Activated CD4-positive, alpha-beta T cell treated with anti-CD3 and anti-CD28 coated beads for 36 hours (primary cell): Measurements from ENCODE around the gene NFS1. TPM values are rescaled to one million over a fixed set of nuclear protein-coding genes. Genes with fewer than 3 reads are reported as not detected.

ENCODE experiments used
- ATAC-seq: fragments of 200-7000 bp; cut with Tn5 transposase; one replicate; pipeline ENCODE4 v1.10.0; 2021; ENCODE audit warnings: mild to moderate bottlenecking, moderate library complexity
- CTCF ChIA-PET: fragments of 350-600 bp; sonication (Branson Sonifier 250); formaldehyde crosslinking; loops from one replicate; lab custom pipeline; 2021; ENCODE audit warnings: antibody characterized with exemption; lab: Charles Lee
- POLR2A ChIA-PET: fragments of 350-600 bp; sonication (Branson Sonifier 250); formaldehyde crosslinking; loops from one replicate; lab custom pipeline; 2021; ENCODE audit warnings: antibody characterized with exemption, inconsistent platforms; lab: Charles Lee
- DNase-seq: peaks from one replicate; pipeline ENCODE4 v3.0.0-alpha.2; 2020
- H3K27ac Mint-ChIP-seq: one replicate; pipeline ENCODE4 v1.8.0; 2021; ENCODE audit warnings: mixed read lengths
- H3K27me3 Mint-ChIP-seq: one replicate; pipeline ENCODE4 v1.8.0; 2021; ENCODE audit warnings: mixed read lengths
- H3K36me3 Mint-ChIP-seq: one replicate; pipeline ENCODE4 v1.8.0; 2021; ENCODE audit warnings: low read depth, mixed read lengths
- H3K4me1 Mint-ChIP-seq: one replicate; pipeline ENCODE4 v1.8.0; 2021; ENCODE audit warnings: mixed read lengths
- H3K4me3 Mint-ChIP-seq: one replicate; pipeline ENCODE4 v1.8.0; 2021; ENCODE audit warnings: mild to moderate bottlenecking, moderate library complexity, mixed read lengths
- H3K9me3 Mint-ChIP-seq: one replicate; pipeline ENCODE4 v1.8.0; 2021; ENCODE audit warnings: low read depth, mixed read lengths
- intact Hi-C, 2 experiments: fragments of 100-400 bp; cut with DNase I in 1 of 2; cut with micrococcal nuclease in 1 of 2; formaldehyde crosslinking; loops; one replicate each; pipeline versions ENCODE4 v1.14.2 to v1.15.1; 2022 to 2024; cut with DNase I, micrococcal nuclease
- total RNA-seq, 2 experiments: library from RNA; stranded (reverse); gene quantifications; one replicate each; pipeline ENCODE4 v1.2.3, GENCODE V29; 2021

Gene NFS1
- total RNA-seq, 2 experiments from 2014 or later = 43.2 to 44.6 TPM

DNA sequence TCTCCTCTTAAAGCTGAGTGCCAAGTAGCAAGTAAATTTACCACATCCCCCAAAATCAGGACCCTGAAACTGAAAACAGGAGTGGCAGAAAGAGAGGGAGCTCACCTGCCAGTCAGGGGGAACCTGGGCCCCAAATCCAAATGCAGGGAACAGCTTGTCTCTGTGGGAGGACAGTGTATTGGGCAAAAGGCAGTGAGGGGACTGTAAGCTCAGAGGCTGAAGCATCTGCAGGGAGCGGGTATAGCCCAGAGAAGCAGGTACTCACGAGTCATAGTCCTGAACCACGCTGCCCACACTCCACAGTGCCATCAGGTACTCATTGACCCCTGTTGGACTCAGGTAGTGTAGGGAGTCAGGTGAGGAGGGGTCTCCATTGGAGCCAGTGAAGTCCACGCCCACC, 68.5 kb downstream of the NFS1 start:
- intact Hi-C loops = no loop called here
- Mint-ChIP-seq H3K4me1 (peaks cover 7% of the 10 kb centered on the region), H3K27me3 (no peaks in the 10 kb centered on the region), H3K27ac (no peak overlapping the region), H3K36me3 (peaks cover 33% of the 10 kb centered on the region), H3K9me3 (no peaks in the 10 kb centered on the region), H3K4me3 (no peak overlapping the region)
- POLR2A ChIA-PET = interaction anchor here (0.5 to 1.2 kb wide), 2 partner anchors 11 to 38 kb away, joined by 3 to 4 read pairs; no protein-coding TSS in a partner anchor
- CTCF ChIA-PET = interaction anchor here (0.7 to 4.6 kb wide), 4 partner anchors 11 to 26 kb away, joined by 3 to 15 read pairs (median 4); no protein-coding TSS in a partner anchor
- ATAC-seq (peak; percentile 19), DNase-seq (no peak)

DNA sequence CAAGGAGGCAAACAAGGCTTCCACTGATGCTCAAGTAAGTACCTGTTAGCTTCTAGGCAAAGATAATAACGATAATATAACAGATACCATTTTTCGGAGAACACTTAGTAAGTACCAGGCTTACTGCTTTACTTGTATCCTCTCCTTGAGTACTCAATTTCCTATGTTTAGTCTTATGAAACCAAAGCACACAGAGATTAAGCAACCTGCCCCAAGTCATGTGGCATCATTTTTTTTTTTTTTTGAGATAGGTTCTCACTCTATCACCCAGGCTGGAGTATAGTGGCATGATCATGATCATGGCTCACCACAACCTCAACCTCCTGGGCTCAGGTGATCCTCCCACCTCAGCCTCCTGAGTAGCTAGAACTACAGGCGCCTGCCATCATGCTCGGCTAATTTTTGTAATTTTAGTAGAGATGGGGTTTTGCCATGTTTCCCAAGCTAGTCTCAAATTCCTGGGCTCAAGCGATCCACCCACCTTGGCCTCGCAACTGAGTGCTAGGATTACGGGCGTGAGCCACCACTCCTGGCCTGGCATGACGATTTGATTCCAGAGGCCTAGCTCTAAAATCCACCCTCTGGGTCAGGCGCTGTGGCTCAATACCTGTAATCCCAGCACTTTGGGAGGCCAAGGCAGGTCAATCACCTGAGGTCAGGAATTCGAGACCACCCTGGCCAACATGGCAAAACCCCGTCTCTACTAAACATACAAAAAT, 69.6 kb downstream of the NFS1 start:
- Mint-ChIP-seq H3K27me3 (no peaks in the 10 kb centered on the region), H3K4me3 (no peak overlapping the region), H3K27ac (no peak overlapping the region), H3K36me3 (peaks cover 38% of the 10 kb centered on the region), H3K4me1 (no peaks in the 10 kb centered on the region), H3K9me3 (no peaks in the 10 kb centered on the region)
- POLR2A ChIA-PET = interaction anchor here (0.6 kb wide), 1 partner anchor 13 kb away, joined by 3 read pairs; no protein-coding TSS in a partner anchor
- ATAC-seq (no peak), DNase-seq (no peak)
- CTCF ChIA-PET = interaction anchor here (1.0 to 4.6 kb wide), 4 partner anchors 10 to 24 kb away, joined by 3 to 15 read pairs (median 4); no protein-coding TSS in a partner anchor
- intact Hi-C loops = no loop called here

DNA sequence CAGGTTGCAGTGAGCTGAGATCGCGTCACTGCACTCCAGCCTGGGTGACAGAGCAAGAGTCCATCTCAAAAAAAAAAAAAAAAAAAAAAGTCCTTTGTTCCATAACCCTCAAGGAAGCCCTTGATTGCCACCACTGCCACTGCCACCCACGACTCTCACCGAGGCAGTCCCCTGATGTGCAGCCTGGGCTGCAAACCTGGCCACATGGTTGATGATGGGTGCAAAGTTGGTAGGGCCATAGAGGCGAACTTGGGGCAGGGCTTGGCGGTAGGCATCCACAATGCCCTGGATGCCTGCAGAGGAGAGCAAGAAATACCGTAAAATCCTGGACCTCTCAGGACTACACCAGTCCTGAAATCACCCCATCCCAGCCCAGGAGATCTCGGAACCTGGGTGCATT, 72.0 kb downstream of the NFS1 start:
- CTCF ChIA-PET = interaction anchor here (0.6 kb wide), 1 partner anchor 26 kb away, joined by 3 read pairs; no protein-coding TSS in a partner anchor
- POLR2A ChIA-PET = interaction anchor here (0.6 kb wide), 1 partner anchor 72 kb away, joined by 7 read pairs; no protein-coding TSS in a partner anchor

DNA sequence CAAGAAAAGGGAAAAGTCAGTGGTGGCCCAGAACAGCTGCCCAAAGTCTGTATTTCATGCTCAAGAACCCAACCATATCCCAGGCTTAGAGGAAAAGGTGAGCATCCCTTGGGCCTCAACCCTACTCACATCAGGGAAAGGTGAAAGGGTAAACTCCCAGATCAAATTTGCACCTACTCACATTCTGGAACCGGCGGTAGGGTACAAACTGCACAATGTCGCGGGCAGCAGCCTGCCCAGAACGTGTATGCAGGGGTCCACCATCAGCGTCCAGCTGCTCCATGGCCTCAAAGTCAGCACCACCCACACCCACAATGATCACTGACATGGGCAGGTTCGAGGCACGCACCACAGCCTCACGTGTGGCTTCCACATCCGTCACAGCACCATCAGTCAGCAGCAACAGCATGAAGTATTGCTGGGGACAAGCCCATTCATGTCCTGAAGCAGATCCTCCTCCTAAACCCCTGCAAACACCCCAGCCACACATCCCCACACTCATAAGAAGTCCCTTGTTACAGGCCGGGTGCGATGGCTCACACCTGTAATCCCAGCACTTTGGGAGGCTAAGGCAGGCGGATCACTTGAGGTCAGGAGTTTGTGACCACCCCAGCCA, 72.7 kb downstream of the NFS1 start:
- H3K27ac Mint-ChIP-seq = no peak overlapping the region
- no peak for ATAC-seq

More for the DNA sequence above, 72.0 kb downstream of the NFS1 start:
- DNase-seq (no peak), ATAC-seq (no peak)
- Mint-ChIP-seq H3K27ac (no peak overlapping the region), H3K9me3 (no peaks in the 10 kb centered on the region), H3K27me3 (no peaks in the 10 kb centered on the region), H3K4me3 (no peak overlapping the region), H3K4me1 (no peaks in the 10 kb centered on the region), H3K36me3 (peaks cover 38% of the 10 kb centered on the region)
- intact Hi-C loops = no loop called here

DNA sequence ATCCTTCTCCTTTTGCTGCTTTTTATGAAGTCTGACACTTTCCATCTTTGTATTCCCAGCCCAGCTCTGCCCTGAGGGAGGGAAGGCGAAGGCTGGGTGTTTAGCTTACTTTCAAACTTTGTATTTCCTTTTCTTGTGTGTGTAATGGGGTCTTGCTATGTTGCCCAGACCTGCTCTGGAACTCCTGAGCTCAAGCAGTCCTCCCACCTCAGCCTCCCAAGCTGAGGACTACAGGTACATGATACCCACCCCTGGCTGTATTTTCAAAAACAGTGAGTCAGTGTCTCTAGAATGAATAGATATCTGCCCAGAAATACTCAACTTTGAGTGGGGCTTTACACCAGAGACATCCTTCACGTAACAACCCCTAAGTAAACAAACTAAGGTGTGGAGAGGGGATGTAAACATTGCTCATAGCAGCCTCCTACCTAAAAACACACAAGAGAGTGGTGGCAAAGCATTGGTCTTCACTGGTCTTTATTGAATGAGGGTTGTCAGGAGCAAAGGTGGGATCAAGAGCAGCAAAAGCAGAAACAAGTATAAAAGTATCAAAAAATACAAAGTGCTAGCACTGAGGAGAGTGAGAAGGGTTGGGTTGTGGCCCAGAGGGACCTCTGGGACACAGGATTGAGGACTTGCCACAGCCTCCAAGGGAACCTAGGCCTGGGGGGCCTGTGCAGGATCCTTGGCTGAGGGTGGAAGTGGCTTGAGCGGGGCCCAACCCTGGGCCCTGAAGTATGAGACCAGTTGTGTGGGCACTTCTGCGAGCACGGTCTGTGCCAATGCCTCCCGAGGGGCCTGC, 73.4 kb downstream of the NFS1 start:
- POLR2A ChIA-PET = no interaction called here
- ATAC-seq (no peak), DNase-seq (no peak)
- CTCF ChIA-PET = interaction anchor here (1.1 kb wide), 1 partner anchor 11 kb away, joined by 4 read pairs; no protein-coding TSS in a partner anchor
- Mint-ChIP-seq H3K27me3 (no peaks in the 10 kb centered on the region), H3K9me3 (no peaks in the 10 kb centered on the region), H3K36me3 (peaks cover 37% of the 10 kb centered on the region), H3K4me3 (no peak overlapping the region), H3K27ac (peak overlapping the region; percentile 76), H3K4me1 (peaks cover 3% of the 10 kb centered on the region)
- intact Hi-C loops = no loop called here

More for the DNA sequence above, 72.7 kb downstream of the NFS1 start:
- intact Hi-C loops = no loop called here
- no peak for DNase-seq
- Mint-ChIP-seq H3K36me3 (peaks cover 39% of the 10 kb centered on the region), H3K4me1 (no peaks in the 10 kb centered on the region), H3K9me3 (no peaks in the 10 kb centered on the region), H3K4me3 (no peak overlapping the region), H3K27me3 (no peaks in the 10 kb centered on the region)
- POLR2A ChIA-PET = interaction anchor here (0.6 kb wide), 1 partner anchor 71 kb away, joined by 7 read pairs; no protein-coding TSS in a partner anchor
- CTCF ChIA-PET = interaction anchor here (0.6 kb wide), 1 partner anchor 25 kb away, joined by 3 read pairs; no protein-coding TSS in a partner anchor

DNA sequence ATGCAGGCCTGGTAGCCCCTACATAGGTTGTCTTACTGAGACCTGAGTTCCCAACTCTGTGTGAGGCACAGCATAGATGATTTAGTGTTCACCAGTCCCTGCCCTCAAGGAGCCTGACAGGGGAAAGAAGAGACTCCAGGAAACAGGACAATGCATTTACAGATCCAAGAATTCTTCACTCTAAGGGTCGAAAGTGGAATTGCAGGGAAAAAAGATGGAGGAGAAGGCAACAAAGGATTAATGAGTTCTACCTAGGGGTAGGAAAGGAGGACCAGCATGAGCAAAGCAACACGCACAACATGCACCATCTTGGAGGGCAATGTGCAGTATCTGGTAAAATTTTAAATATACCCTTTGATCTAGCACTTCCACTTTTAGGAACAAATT, 77.6 kb downstream of the NFS1 start:
- Mint-ChIP-seq H3K4me1 (peaks cover 39% of the 10 kb centered on the region), H3K9me3 (no peaks in the 10 kb centered on the region), H3K4me3 (no peak overlapping the region), H3K27me3 (peaks cover 2% of the 10 kb centered on the region), H3K36me3 (peaks cover 17% of the 10 kb centered on the region), H3K27ac (no peak overlapping the region)
- intact Hi-C loops = no loop called here
- ChIA-PET POLR2A (no interaction called here), CTCF (interaction anchor here (0.6 to 6.7 kb wide), 5 partner anchors 14 to 333 kb away, joined by 3 to 92 read pairs (median 6); partner anchors contain the start of genes CPNE1, RBM12 and SCAND1)
- DNase-seq (no peak), ATAC-seq (no peak)

DNA sequence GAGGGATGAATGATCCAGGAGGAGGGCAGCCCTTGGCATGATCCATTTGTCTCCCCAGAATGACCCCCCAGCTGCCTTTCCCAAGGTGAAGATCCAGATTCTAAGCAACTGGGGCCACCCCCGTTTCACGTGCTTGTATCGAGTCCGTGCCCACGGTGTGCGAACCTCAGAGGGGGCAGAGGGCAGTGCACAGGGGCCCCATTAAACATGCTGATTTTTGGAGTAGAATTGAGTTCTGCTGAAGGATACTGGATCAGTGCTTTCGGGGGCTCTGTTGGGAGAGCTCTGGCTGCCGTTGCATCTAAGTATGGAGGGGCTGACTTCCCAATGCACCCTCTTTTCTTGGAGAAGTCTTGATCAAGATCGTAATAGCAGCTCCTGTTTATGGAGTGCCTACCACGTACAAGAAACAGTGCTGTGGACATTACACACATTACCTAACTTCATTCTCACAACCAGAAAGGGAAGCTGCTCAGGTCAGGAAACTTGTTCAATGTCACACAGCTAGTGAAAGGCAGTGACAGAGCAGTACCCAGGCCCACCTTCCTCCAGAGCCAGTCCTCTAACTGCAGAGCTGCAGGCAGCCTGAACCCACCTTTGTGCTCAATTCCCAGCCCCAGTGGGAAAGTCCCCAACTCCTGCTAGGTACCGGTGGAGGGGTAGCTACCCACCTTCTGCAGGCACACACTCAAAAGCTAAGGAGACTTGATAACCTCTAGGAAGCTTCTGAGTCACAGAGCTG, 78.2 kb downstream of the NFS1 start:
- no peak for DNase-seq
- POLR2A ChIA-PET = interaction anchor here (1.1 kb wide), 1 partner anchor 47 kb away, joined by 3 read pairs; no protein-coding TSS in a partner anchor

DNA sequence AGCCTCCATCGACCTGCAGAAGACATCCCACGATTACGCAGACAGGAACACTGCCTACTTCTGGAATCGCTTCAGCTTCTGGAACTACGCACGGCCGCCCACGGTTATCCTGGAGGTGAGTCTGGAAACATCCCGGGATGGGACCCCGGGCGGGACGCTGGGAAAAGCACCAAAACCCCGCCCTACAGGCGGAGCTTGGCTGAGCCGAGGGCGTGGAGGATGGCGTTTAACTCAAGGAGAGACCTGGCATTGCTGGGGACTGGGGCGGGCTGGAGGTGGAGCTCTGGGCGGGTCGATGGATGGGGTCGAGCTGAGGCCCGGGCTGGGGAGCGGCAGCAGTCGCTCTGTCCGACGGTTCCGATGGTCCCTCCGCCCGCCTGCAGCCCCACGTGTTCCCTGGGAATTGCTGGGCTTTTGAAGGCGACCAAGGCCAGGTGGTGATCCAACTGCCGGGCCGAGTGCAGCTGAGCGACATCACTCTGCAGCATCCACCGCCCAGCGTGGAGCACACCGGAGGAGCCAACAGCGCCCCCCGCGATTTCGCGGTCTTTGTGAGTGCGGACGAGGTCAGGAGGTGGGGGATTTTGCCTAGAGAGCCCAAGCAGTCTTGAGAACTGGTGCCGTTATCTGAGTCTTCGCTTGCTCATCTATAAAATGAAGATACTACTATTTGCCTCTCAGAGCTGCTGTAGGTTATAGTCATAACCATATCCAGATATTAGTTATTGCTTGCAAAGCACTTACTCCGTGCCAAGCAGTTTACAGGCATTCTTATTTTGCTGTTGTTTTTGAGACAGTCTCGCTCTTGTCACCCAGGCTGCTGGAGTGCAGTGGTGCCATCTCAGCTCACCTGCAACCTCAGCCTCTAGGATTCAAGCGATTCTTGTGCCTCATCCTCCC, 79.7 kb downstream of the NFS1 start:
- H3K27ac Mint-ChIP-seq = peak overlapping the region; percentile 92
- intact Hi-C loops = loop anchor here (1.0 to 5.0 kb wide), 8 partner anchors 41 to 433 kb away; partner anchors contain the start of genes CEP250 (in 1 of the 2), ERGIC3 (in 1 of the 2), NFS1 (in 1 of the 2) and ROMO1 (in 1 of the 2)
- H3K9me3 Mint-ChIP-seq = no peaks in the 10 kb centered on the region
- ChIA-PET POLR2A (interaction anchor here (0.5 to 2.5 kb wide), 16 partner anchors 11 to 398 kb away, joined by 3 to 55 read pairs (median 4); partner anchors contain the start of genes CPNE1, RBM12, RBM39 and SCAND1), CTCF (interaction anchor here (0.6 to 6.7 kb wide), 28 partner anchors 10 to 473 kb away, joined by 3 to 92 read pairs (median 3); partner anchors contain the start of genes CPNE1, NFS1, RBM12 and RBM39)
- DNase-seq = peak; percentile 93
- peaks cover 48% of the 10 kb centered on the region for H3K4me1 Mint-ChIP-seq
- H3K27me3 Mint-ChIP-seq = peaks cover 2% of the 10 kb centered on the region
- peak overlapping the region; percentile 83 for H3K4me3 Mint-ChIP-seq
- ATAC-seq = peak; percentile 51
- H3K36me3 Mint-ChIP-seq = peaks cover 2% of the 10 kb centered on the region

More for the DNA sequence above, 78.2 kb downstream of the NFS1 start:
- CTCF ChIA-PET = interaction anchor here (0.6 to 6.7 kb wide), 8 partner anchors 14 to 333 kb away, joined by 3 to 92 read pairs (median 4); partner anchors contain the start of genes CPNE1, RBM12 and SCAND1
- ATAC-seq = no peak
- Mint-ChIP-seq H3K4me1 (peaks cover 41% of the 10 kb centered on the region), H3K4me3 (no peak overlapping the region), H3K27ac (peak overlapping the region; percentile 17), H3K9me3 (no peaks in the 10 kb centered on the region), H3K27me3 (peaks cover 2% of the 10 kb centered on the region), H3K36me3 (peaks cover 13% of the 10 kb centered on the region)
- intact Hi-C loops = no loop called here
